ENCODE results near the gene FAM234A. TPM values are rescaled to one million over a fixed set of nuclear protein-coding genes. Genes with fewer than 3 reads are reported as not detected.

FAM234A gene
- polyA plus RNA-seq, 1 experiment = 42.7 TPM

DNA sequence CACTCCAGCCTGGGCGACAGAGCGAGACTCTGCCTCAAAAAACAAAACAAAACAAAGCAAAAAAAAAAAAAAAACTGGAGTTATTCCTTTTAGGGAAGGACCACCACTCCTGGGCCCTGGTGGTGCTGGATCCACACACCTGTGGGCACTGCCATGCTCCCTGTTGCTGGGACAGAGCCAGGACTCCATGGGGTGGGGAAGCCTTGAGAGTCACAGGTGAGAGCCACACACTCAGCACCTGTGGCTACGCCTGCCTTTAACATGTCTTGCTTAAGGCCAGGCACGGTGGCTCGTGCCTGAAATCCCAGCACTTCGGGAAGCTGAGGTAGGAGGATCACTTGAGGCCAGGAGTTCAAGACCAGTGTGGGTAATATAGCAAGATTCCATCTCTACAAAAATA, 66.6 kb downstream of the FAM234A start:
- Histone ChIP-seq H3K27ac (ENCODE audit: low read depth, low read length) (no peak overlapping the region), H3K27me3 (ENCODE audit: control insufficient read depth, insufficient read depth, low read length) (no peaks in the 10 kb centered on the region), H3K9me3 (ENCODE audit: control insufficient read depth, insufficient read depth, low read length) (no peaks in the 10 kb centered on the region; the same call in 1 of the 2 replicates), H3K4me3 (ENCODE audit: low read depth, low read length) (no peak overlapping the region)
- POLR2A ChIA-PET = no interaction called here
- CTCF ChIA-PET = no interaction called here
- no peak for DNase-seq (ENCODE audit: low read depth, low spot score)
- TF ChIP-seq, protein P1, sequence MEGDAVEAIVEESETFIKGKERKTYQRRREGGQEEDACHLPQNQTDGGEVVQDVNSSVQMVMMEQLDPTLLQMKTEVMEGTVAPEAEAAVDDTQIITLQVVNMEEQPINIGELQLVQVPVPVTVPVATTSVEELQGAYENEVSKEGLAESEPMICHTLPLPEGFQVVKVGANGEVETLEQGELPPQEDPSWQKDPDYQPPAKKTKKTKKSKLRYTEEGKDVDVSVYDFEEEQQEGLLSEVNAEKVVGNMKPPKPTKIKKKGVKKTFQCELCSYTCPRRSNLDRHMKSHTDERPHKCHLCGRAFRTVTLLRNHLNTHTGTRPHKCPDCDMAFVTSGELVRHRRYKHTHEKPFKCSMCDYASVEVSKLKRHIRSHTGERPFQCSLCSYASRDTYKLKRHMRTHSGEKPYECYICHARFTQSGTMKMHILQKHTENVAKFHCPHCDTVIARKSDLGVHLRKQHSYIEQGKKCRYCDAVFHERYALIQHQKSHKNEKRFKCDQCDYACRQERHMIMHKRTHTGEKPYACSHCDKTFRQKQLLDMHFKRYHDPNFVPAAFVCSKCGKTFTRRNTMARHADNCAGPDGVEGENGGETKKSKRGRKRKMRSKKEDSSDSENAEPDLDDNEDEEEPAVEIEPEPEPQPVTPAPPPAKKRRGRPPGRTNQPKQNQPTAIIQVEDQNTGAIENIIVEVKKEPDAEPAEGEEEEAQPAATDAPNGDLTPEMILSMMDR (IDR thresholded peaks at IDR 0.05; ENCODE audit: low read depth, low read length) = no peak

DNA sequence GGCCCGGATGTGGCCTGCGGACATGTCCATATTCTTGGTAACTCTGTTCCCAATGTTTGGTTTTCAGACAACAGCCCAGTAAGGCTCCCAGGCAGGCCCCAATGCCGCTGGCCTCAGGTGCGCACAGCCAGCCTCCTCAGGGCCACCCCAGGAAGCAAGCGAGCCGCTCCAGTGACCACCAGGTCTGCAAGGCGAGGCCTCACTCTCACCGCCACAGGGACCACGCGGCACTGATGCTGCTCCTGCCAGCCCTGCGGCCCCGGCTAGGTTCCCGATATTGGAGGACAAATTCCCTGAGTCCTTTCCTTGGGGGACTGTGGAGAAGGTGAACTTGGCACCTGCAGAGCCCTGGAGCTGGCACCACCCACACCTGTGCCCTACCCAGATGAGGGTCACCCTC, 67.3 kb downstream of the FAM234A start:
- DNase-seq (ENCODE audit: low read depth, low spot score) = no peak
- Histone ChIP-seq H3K27ac (ENCODE audit: low read depth, low read length) (no peak overlapping the region), H3K4me3 (ENCODE audit: low read depth, low read length) (no peak overlapping the region), H3K27me3 (ENCODE audit: control insufficient read depth, insufficient read depth, low read length) (no peaks in the 10 kb centered on the region), H3K9me3 (ENCODE audit: control insufficient read depth, insufficient read depth, low read length) (no peaks in the 10 kb centered on the region; the same call in 1 of the 2 replicates)
- CTCF ChIA-PET = no interaction called here
- TF ChIP-seq, protein P1 (IDR thresholded peaks at IDR 0.05; ENCODE audit: low read depth, low read length) = no peak
- POLR2A ChIA-PET = no interaction called here

DNA sequence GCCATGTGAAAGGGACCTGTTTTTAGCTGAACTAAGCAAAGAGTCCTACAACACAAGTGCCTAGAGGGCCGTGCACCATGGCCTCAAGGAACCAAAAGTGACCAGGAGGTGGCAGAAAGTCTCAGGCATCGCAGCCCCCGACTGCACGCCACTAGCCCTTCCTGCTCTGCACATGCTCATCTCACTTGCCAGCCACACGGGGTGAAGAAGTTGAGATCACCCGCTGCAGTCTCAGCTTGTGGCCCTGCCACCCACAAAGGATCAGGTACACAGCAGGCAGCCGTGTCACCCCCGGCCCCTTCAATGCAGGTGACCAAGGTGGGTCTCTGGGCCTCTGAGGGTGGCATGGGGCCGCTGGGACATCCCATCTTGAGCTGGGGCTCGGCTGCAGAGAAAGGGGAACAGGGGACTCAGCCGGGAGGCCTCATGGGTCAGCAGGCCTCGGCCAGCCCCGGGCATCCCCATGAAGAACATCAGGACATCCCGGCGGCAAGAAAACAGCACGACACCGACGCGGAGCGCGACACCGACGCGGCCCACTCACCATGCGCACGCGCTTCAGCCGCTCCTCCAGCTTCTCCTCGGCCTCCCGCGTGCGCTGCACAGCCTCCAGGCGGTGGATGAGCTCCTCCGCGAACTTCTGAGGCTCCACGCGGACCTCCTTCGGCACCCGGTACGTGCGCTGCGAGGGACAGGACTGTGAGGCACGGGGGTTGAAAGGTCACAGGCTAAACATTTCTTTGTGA, 69.3 kb downstream of the FAM234A start:
- DNase-seq (ENCODE audit: low read depth, low spot score) = no peak
- TF ChIP-seq, protein P1 (IDR thresholded peaks at IDR 0.05; ENCODE audit: low read depth, low read length) = no peak
- ChIA-PET POLR2A (no interaction called here), CTCF (no interaction called here)
- H3K4me3 ChIP-seq (ENCODE audit: low read depth, low read length) = no peak overlapping the region
- no peak overlapping the region for H3K27ac ChIP-seq (ENCODE audit: low read depth, low read length)
- H3K27me3 ChIP-seq (ENCODE audit: control insufficient read depth, insufficient read depth, low read length) = no peaks in the 10 kb centered on the region
- H3K9me3 ChIP-seq (ENCODE audit: control insufficient read depth, insufficient read depth, low read length) = no peaks in the 10 kb centered on the region; the same call in 1 of the 2 replicates

DNA sequence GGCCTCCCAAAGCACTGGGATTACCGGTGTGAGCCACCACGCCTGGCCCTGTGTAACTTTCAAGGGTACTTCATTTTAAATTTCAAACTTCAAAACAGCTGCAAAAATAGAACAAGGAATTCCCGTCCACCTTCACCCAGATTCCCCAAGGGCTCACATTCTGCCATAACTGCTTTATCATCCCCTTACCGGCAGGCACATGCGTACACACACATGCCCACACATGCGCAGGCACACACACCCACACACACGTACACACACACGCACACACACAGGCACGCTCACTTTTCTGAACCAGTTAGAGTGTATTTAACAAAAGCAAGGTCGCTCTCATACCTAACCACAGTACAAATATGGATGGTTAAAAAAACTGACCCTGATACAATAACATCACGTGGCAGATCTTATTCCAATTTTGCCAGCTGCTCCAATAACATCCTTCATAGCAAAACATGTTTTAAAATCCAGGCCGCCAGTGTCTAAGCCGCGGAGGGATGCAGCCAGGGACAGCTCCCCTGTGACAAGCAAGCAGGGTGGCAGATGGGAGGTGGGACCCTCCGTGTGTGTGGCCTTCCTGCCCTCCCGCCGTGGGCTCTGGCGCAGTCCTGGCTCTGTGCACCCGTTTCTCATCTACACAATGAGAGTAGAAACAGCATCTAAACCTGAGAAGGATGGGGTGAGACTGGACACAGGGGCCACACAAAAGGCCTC, 71.5 kb downstream of the FAM234A start:
- TF ChIP-seq, protein P1 (IDR thresholded peaks at IDR 0.05; ENCODE audit: low read depth, low read length) = no peak
- ChIA-PET CTCF (no interaction called here), POLR2A (interaction anchor here (0.7 kb wide), 1 partner anchor 19 kb away, joined by 3 read pairs; no protein-coding TSS in a partner anchor)
- Histone ChIP-seq H3K4me3 (ENCODE audit: low read depth, low read length) (no peak overlapping the region), H3K27ac (ENCODE audit: low read depth, low read length) (no peak overlapping the region), H3K9me3 (ENCODE audit: control insufficient read depth, insufficient read depth, low read length) (no peaks in the 10 kb centered on the region; the same call in 1 of the 2 replicates), H3K27me3 (ENCODE audit: control insufficient read depth, insufficient read depth, low read length) (no peaks in the 10 kb centered on the region)
- DNase-seq (ENCODE audit: low read depth, low spot score) = no peak

DNA sequence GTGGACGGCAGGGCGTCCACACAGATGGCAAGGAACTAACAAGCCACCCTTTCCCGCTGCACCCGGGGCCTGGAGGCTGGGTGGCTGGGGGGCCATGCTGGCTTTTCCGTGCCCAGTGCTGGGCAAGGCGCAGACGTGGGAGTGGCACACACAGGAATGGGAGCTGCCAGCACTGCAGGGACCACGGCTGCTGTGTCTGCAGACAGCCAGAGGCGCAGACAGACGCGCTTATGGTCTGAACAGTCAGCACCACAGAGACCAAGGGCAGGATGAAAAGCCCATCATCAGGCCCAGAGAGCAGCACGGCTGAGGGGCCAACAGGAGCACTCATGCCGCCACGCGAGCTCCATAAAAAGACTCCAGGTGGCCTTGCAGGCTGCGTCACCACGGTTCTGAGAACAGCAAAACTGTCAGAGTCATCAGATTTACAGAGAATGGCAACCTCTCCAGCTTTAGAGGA, 72.3 kb downstream of the FAM234A start:
- TF ChIP-seq, protein P1 (IDR thresholded peaks at IDR 0.05; ENCODE audit: low read depth, low read length) = no peak
- Histone ChIP-seq H3K27me3 (ENCODE audit: control insufficient read depth, insufficient read depth, low read length) (no peaks in the 10 kb centered on the region), H3K4me3 (ENCODE audit: low read depth, low read length) (no peak overlapping the region), H3K27ac (ENCODE audit: low read depth, low read length) (no peak overlapping the region), H3K9me3 (ENCODE audit: control insufficient read depth, insufficient read depth, low read length) (no peaks in the 10 kb centered on the region; the same call in 1 of the 2 replicates)
- CTCF ChIA-PET = no interaction called here
- DNase-seq (ENCODE audit: low read depth, low spot score) = no peak
- POLR2A ChIA-PET = no interaction called here

Data from AG04450 (cell line).